ENCODE data around the gene SKI.

DNA sequence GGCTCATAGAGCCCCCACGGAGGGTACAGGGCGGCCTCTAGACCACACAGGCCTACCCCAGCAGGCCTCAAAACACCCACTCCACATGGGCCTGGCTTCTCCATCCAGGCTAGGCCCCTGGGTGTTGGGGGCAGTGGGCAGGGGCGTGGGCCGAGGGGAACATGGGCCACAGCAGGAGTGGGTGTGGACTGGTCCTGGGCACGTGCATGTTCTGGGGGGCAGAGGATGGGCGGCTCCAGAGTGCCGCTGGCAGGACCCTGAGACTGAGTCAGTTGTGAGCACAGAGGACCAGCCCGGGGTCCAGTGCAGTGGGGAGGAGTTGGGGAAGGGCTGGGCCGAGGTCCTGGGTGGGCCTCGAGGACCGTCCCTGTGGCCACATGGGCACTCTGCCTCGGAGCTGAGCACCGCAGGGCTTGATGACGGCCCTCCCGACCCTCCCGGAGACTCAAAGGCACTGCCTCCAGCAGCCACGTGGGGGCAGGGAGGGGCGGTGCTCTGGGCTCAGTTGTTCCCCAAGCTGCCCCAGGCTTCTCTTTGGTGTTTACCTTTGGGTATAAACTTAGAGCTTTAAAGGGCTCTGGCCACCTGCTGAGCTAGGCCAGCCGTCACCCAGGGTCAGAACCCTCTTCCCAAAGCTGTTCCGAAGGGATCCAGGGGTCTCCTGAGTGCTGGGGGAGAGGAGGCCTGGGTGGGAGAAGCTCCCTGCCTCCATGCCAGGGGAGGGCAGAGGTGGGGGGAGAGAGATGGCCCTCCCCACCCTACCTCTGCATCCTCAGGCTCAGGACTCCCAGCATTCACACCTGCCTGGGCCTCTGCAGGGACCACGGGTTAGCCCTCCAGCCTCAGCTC, 83.3 kb downstream of the SKI start:
- TF ChIP-seq CTCF (conservative IDR thresholded peaks at IDR 0.05; ENCODE audit: low read length) (peak; percentile 59), EZH2phosphoT487 (IDR thresholded peaks at IDR 0.05; ENCODE audit: borderline replicate concordance, low read depth, low read length) (no peak)

All from OCI-LY7 (cell line).